H1 (cell line): ENCODE results near the gene G2E3. TPM values are rescaled to one million over a fixed set of nuclear protein-coding genes. Genes with fewer than 3 reads are reported as not detected.

Source experiments
- CBX5 ChIP-seq: fragments of 300-800, 300-1000 bp; sonication (generic); IDR thresholded peaks from 2 replicates; pipeline ENCODE4 v1.7.1; 2016; ENCODE audit warnings: antibody characterized with exemption, low read length, low read depth
- CHD7 ChIP-seq: fragments of 300-600 bp; sonication (generic); IDR thresholded peaks from 2 replicates; pipeline ENCODE4 v1.7.1; 2012; ENCODE audit warnings: low read length, moderate library complexity, mild to moderate bottlenecking, inconsistent platforms; ENCODE audit not compliant: insufficient replicate concordance
- EP300 ChIP-seq, 2 experiments: IDR thresholded peaks; 1 replicate in 1 of 2; 2 replicates in 1 of 2; pipeline ENCODE4 v1.6.1; 2011 to 2012; ENCODE audit warnings: low read depth in 2 of 2, low read length in 2 of 2, mild to moderate bottlenecking in 2 of 2, borderline replicate concordance in 1 of 2, inconsistent platforms in 1 of 2, moderate library complexity in 1 of 2
- KDM1A ChIP-seq: fragments of 200-600, 300-600 bp; sonication (generic); IDR thresholded peaks from 2 replicates; pipeline ENCODE4 v1.7.1; 2016; ENCODE audit warnings: mild to moderate bottlenecking, low read length, borderline replicate concordance
- RNF2 ChIP-seq: fragments of 200-900, 300-1000 bp; sonication (generic); IDR thresholded peaks from 2 replicates; pipeline ENCODE4 v1.7.1; 2016; ENCODE audit warnings: borderline replicate concordance, low read depth, mild to moderate bottlenecking, antibody characterized with exemption, low read length; ENCODE audit not compliant: poor library complexity, severe bottlenecking; ENCODE audit errors: missing control alignments
- polyA plus RNA-seq, 7 experiments: library from polyadenylated mRNA; depleted of rRNA in 3 of 7; stranded (reverse) in 5 of 7; unstranded in 2 of 7; fragments of >200 nt in 5 of 7; fragments of 200-250 nt in 2 of 7; gene quantifications; 1 replicate in 5 of 7; 2 replicates in 1 of 7; 4 replicates in 1 of 7; pipeline versions ENCODE4 v1.2.1 to v1.2.3, GENCODE V29; 2011 to 2013; ENCODE audit warnings: missing spikeins in 2 of 7, mixed read lengths in 2 of 7
- total RNA-seq: library from RNA; stranded (reverse); fragmentation: NEBNext Ultra II Directional; extraction: Animal tissue kit (Norgen Biotek cat#: 25700); gene quantifications from 2 replicates; pipeline ENCODE4 v1.2.1, GENCODE V29; 2021

G2E3 gene
- total and polyA plus RNA-seq, 2 of the 8 experiments (the other 6 are each of a cell fraction or from before 2014, with no cell fraction given), result 9.2 to 72.0 TPM

GRCh38 chr14:30587141-30587540 is 28.2 kb downstream of the G2E3 start (continued):
- TF ChIP-seq CHD7 (no peak), EP300 (IDR thresholded peaks at IDR 0.05; ENCODE audit: borderline replicate concordance in 1 of 2, low read depth in 2 of 2, low read length in 2 of 2) (no peak), KDM1A (no peak), RNF2 (no peak), CBX5 (no peak)
